GM18861 (cell line): ENCODE measurements around the gene KCNAB1.

Experiments used
- ATAC-seq: cut with Tn5 transposase; IDR thresholded peaks from one replicate; pipeline ENCODE4 v1.9.1; 2021; ENCODE audit not compliant: unreplicated experiment

Gene KCNAB1

GRCh38 chr3:156525808-156526207, 405.4 kb downstream of the KCNAB1 start:
- ATAC-seq, result no peak

GRCh38 chr3:156527060-156527459, 406.7 kb downstream of the KCNAB1 start:
- no peak for ATAC-seq

GRCh38 chr3:156530980-156531379, 410.6 kb downstream of the KCNAB1 start:
- ATAC-seq, result no peak

GRCh38 chr3:156532730-156533129, 412.4 kb downstream of the KCNAB1 start:
- no peak for ATAC-seq

GRCh38 chr3:156533205-156533604, 412.8 kb downstream of the KCNAB1 start:
- no peak for ATAC-seq

- ATAC-seq, result no peak
Observed at GRCh38 chr3:156535162-156535627, 414.8 kb downstream of the KCNAB1 start.

GRCh38 chr3:156535798-156536197, 415.4 kb downstream of the KCNAB1 start:
- no peak for ATAC-seq

- ATAC-seq, result no peak
Observed at GRCh38 chr3:156536524-156537316, 416.3 kb downstream of the KCNAB1 start.

- ATAC-seq, result no peak
Observed at GRCh38 chr3:156539051-156539450, 418.7 kb downstream of the KCNAB1 start.

GRCh38 chr3:156539802-156540201, 419.4 kb downstream of the KCNAB1 start:
- no peak for ATAC-seq

GRCh38 chr3:156542101-156543042, 422.0 kb downstream of the KCNAB1 start:
- ATAC-seq, result no peak

- no peak for ATAC-seq
Observed at GRCh38 chr3:156543043-156543555, 422.7 kb downstream of the KCNAB1 start.

- no peak for ATAC-seq
Observed at GRCh38 chr3:156547637-156548036, 427.3 kb downstream of the KCNAB1 start.

GRCh38 chr3:156548041-156548687, 427.8 kb downstream of the KCNAB1 start:
- no peak for ATAC-seq

GRCh38 chr3:156548902-156549301, 428.5 kb downstream of the KCNAB1 start:
- no peak for ATAC-seq

- no peak for ATAC-seq
Observed at GRCh38 chr3:156551261-156551660, 430.9 kb downstream of the KCNAB1 start.

GRCh38 chr3:156551746-156552145, 431.4 kb downstream of the KCNAB1 start:
- no peak for ATAC-seq

GRCh38 chr3:156552973-156553372, 432.6 kb downstream of the KCNAB1 start:
- ATAC-seq, result no peak

GRCh38 chr3:156553705-156554356, 433.5 kb downstream of the KCNAB1 start:
- ATAC-seq, result no peak

- ATAC-seq, result no peak
Observed at GRCh38 chr3:156554515-156554841, 434.1 kb downstream of the KCNAB1 start.
